HT1080 (cell line): ENCODE measurements around the gene COL26A1. TPM values are rescaled to one million over a fixed set of nuclear protein-coding genes. Genes with fewer than 3 reads are reported as not detected.

Experiments
- DNase-seq: peaks from one replicate; pipeline ENCODE4 v3.0.0-alpha.2; 2015; ENCODE audit warnings: low read depth
- total RNA-seq: library from RNA; depleted of rRNA; stranded (reverse); fragments of >200 nt; shearing (Covaris generic); gene quantifications from 2 replicates; pipeline ENCODE4 v1.2.3, GENCODE V29; 2014

The COL26A1 gene
- total RNA-seq, 1 experiment from 2014 or later, result 0.02 TPM

DNA sequence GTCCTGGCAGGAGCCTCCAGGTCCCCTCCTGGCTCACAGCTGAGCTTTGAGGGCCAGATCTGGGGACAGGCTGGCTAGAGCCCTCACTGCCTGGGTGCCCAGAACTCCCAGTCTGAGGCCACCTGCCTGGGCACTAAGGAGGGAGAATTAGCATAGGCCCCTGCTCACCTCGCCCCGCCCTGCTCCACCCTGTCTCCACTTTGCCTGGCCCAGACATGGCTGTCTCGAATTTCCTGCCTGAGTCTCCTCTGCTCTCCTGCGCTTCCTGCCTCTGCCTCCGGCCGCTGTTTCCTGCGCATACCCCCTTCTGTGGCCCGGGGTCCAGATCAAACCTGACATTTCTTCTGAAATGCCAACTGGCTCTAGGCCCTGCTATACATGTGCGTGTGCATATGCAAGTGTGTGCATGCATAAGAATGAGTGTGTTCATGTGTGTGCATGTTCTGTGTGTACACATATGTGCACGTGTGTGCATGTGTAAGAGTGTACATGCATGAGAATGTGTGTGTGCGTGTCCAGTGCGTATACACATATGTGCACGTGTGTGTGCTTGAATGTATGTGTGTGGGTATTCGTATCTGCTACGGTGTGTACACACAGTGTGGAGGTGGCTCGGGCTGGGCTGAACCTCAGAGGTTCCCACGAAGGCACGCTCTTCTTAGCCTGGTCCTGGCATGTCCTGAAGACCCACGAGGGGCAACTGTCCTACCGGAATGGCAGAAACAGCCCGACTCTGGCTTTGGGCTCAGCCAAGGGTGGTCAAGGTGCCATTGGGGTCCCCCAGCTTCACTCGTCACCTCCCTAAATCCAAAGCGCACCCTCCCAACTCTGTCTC is 201.5 kb downstream of the COL26A1 start:
- no peak for DNase-seq

DNA sequence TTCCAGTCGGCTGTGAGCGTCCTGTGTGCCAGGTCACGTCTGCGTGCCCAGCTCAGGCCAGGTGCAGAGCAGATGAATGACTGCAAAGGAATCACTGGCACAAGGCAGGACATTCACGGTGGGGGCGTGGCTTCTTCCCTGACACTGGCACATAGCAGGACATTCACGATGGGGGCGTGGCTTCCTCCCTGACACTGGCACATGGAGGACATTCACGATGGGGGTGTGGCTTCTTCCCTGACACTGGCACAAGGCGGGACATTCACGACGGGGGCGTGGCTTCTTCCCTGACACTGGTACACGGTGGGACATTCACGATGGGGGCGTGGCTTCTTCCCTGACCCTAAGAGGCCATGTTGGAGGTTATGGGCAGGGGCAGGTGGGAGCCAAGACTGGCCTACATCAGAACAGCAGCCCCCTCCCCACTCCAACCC is 202.1 kb downstream of the COL26A1 start:
- DNase-seq, result no peak

DNA sequence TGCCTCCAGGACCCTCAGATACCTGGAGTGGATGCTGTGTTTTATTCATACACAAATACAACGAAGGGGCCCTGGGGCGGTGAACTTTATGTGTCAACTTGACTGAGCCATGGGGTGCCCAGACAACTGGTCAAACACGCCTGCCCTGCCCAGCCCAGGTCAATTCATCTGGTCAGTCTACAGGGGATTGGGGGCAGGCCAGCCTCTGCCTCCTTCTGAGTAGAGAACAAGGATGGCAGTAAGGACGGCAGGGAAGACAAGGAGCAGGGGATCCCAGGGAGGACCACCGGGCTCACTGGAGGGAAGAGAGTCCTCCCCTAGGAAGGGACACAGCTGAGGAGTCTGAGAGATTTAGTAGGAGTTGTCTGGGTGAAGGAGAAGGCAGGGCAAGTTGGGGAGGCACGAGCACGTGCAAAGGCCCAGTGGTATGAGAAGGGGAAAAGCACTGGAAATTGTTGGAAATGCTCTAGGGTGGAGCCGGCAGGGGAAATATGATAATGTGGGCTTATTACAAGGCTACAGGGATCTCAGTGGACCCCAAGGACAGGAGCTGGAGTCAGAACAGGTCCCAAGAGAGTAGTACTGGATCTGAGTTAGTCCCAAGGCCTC is 203.0 kb downstream of the COL26A1 start:
- no peak for DNase-seq

- DNase-seq, result no peak
Measured at GRCh38 chr7:101567230-101567629, 204.6 kb downstream of the COL26A1 start.

DNA sequence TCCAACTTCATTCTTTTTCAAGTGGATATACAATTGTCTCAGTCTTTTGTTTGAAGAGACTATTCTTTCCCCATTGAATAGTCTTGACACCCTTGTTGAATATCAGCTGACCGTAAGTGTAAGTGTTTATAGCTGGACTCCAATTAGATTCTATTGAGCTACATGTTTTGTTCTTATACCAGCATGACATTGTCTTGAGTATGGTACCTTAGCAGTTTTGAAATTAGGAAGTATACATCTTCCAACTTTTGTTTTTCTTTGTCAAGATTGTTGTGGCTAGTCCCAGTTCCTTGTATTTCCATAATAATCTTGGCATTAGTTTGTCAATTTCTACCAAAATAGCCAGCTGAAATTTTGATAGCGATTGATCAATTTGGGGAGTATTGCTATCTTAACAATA is 209.5 kb downstream of the COL26A1 start:
- DNase-seq, result no peak

DNA sequence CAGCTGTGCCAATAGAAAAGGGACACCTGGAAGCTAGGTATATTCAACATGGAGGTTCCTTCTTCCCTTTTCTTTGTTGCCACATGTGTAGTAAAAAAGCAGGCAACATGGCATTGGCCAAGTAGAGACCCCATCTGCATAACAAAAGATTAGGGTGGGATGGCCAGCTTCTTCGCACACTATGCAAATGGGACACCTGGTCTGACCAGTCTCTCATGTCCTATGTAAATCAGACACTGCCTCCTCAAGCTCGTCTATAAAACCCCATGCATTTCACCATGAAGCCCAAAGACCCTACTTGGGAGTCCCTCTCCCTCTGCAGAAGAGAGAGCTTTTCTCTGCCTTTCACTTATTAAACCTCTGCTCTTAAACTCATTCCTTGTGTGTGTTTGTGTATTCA is 212.5 kb downstream of the COL26A1 start:
- no peak for DNase-seq

- DNase-seq, result no peak
Measured at GRCh38 chr7:101575721-101576120, 213.0 kb downstream of the COL26A1 start.

GRCh38 chr7:101576998-101577397 is 214.3 kb downstream of the COL26A1 start:
- DNase-seq, result no peak

DNA sequence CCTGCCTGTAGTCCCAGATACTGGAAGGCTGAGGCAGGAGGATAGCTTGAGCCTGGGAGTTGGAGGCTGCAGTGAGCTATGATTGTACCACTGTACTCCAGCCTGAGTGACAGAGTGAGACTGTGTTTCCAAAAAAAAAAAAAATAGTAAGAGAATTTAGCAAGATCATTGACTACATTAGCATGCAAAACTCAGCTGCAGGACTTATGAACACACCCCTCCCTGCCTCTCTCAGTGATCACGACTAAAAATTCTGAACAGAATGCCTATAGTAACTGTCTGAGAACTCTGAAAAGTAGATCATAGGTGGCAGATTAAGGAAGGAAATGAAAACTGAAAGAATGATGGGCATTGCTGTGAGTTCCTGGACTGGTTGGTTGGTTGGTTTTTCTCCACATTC is 215.9 kb downstream of the COL26A1 start:
- no peak for DNase-seq

GRCh38 chr7:101580596-101580995 is 217.9 kb downstream of the COL26A1 start:
- no peak for DNase-seq

DNA sequence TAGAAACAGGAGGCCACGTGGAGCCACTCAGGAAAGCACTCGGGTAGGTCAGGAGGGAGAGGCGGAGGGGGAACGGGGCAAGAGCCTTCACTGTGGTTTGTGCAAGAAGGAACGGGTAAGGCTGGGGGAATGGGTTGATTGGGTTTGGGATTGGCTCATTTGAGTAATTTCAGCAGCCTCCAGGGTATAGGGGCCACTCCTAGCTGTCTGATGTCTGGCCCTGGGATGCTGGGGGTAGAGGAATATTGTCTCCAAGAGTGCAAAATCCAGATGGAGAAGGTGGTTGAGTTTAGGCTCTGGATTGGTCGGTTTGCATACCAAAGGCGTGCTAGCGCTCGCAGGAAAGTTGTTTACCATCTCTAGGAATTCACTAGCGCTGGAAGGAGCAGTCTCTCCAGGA is 219.2 kb downstream of the COL26A1 start:
- no peak for DNase-seq

GRCh38 chr7:101582971-101583370 is 220.3 kb downstream of the COL26A1 start:
- DNase-seq, result no peak

- no peak for DNase-seq
Measured at GRCh38 chr7:101586078-101586905, 223.6 kb downstream of the COL26A1 start.

- no peak for DNase-seq
Measured at GRCh38 chr7:101586906-101587677, 224.4 kb downstream of the COL26A1 start.

DNA sequence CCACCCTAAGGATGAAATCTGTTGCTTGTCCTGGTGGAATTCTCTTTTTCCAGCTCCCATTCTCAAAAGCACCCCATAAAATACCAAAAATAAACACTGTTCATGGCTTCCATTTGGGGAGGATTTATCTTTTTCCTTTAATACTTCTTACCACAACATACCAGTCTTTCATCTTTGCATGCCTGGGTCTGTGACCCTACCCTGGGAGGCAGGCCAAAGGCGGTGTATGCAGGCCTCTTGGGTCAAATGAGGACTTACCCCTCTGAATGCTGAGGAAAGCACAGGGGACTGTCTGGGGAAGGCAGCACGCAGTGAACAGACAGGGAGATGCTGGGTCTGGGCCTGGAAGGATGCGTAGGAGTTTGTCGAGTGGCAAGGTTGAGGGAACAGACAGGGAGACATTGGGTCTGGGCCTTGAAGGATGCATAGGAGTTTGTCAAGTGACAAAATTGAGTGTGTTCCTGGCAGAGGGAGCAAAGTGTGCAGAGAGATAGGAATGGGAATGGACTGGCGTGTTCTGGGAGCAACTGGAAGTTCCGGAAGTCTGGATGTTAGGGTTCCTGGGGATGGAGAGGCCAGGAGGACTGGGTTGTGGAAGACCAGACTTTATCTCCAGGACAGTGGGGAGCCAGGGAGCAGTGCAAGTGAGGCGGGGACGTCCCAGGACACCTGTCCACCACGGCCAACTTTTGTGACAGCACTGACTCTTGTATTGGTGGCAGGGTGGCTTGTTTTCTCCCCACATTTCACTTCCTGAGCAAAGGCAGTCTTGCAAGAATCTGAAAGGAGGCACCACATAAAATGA is 225.7 kb downstream of the COL26A1 start:
- no peak for DNase-seq

- no peak for DNase-seq
Measured at GRCh38 chr7:101589052-101589451, 226.4 kb downstream of the COL26A1 start.

DNA sequence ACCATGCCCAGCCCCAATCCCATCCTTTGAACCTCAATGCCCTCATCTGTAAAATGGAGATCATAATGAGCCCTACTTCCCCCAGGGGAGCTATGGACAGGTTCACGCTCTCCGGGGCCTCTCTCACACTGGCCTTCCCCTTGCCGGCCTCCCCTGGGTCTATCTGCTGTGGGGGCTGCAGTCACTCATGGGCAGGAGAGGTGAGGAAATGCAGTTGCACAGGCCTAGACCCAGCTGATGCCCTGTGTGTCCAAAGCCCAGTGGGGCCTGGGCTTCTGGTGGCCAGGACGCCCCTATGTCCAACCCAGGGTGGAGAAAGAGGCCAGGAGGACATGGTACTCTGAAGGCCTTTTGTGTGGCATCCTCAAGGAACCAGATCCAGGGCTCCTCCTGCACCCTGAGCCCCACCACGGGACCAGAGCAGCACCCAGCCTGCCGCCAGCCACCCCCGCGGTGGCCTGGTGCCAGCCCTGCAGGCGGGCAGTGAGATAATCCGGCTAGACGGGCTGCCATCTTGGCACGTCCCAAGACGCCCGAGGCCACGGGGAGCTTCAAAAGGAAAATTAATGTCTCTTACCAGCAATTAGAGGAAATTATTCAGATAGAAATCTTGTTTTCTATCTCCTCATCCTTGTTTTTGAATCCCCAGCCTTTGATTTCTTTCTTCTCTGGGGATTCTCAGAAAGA is 227.4 kb downstream of the COL26A1 start:
- DNase-seq, result no peak

DNA sequence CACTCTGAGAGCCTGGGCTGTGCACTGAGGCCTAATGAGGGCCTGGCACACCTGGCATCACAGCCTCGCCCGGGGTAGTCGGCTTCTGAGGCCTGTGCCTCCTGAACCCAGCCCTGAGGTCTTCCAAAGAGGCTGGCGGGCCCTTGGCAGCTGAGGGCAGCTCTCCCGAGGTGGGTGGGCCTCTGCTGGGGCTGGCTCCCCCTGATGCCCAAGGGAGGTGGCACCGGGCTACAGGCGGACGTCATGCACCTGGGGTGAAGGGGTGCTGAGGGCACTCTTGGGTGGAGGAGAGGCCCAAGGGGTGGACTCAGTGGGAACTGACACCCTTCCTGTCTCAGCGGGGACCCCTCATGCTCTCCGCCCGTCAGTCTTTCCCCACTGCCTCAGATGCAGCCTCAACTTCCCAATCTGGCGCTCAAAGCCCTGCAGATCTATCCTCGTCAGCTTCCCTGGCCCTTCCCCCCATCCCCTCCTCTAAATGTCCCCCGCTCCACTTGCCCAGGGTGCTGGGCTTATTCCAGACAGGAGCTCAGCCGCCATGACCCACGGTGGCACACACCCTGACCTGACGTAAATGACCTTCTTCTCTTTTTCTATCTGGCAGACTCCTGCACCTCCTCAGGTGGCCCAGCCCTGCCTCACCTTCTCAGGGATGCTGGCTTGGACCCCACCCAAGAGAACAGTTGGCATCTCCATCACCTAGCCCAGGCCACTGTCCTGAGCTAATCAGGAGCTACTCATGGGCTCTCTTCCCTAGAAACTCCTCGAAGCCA is 228.2 kb downstream of the COL26A1 start:
- no peak for DNase-seq

GRCh38 chr7:101591504-101591903 is 228.8 kb downstream of the COL26A1 start:
- DNase-seq, result no peak
